Measurements from ENCODE around the gene PHACTR1. TPM values are rescaled to one million over a fixed set of nuclear protein-coding genes. Genes with fewer than 3 reads are reported as not detected.

Gene PHACTR1
- total RNA-seq, 1 experiment from 2014 or later = 0.05 TPM

DNA sequence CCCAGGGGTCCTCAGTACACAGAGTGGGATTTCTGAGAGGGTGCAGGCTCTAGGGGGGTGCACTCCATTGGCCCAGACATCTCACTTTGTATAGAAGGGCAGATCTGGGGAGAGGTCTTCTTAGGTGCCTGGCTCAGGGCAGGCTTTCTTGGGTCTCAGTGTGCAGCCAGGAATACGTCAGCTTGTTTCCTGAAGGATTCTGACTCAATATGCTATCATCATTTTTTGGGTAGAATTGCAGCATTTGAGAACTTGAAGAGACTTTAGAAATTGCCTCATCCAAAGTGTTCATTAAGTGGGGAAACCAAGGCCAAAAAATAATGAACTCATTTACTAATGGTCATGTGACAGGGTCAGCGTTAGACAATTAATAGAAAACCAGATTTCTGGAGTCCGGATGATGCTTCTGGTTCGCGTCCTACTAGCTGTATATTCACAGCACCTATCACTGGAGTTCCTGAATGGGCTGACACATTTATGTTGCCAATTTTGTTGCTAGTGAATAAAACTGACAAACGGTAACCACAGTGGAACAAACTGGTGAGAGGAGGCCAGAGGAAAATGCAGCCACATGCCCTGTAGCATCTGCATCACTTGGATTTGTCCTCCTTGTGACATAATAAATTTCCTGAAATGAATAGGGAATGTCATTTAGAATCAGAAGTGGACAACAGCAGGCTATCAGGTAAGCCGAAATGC is 372.9 kb downstream of the PHACTR1 start:
- Histone ChIP-seq H3K27ac (ENCODE audit: low read length) (no peak overlapping the region), H3K4me3 (ENCODE audit: low read depth in 2 of 2, low read length in 2 of 2) (no peak overlapping the region), H3K27me3 (ENCODE audit: control insufficient read depth, insufficient read depth, low read length) (no peaks in the 10 kb centered on the region), H3K4me1 (ENCODE audit: control insufficient read depth, insufficient read depth, low read length) (no peaks in the 10 kb centered on the region), H3K9me3 (ENCODE audit: control insufficient read depth, insufficient read depth, low read depth, low read length) (no peaks in the 10 kb centered on the region), H3K36me3 (ENCODE audit: control insufficient read depth, insufficient read depth, low read length) (no peaks in the 10 kb centered on the region; the same call in 1 of the 2 replicates)
- TF ChIP-seq POLR2AphosphoS5 (IDR thresholded peaks at IDR 0.05; ENCODE audit: low read depth, low read length) = no peak
- TF ChIP-seq, protein P1, sequence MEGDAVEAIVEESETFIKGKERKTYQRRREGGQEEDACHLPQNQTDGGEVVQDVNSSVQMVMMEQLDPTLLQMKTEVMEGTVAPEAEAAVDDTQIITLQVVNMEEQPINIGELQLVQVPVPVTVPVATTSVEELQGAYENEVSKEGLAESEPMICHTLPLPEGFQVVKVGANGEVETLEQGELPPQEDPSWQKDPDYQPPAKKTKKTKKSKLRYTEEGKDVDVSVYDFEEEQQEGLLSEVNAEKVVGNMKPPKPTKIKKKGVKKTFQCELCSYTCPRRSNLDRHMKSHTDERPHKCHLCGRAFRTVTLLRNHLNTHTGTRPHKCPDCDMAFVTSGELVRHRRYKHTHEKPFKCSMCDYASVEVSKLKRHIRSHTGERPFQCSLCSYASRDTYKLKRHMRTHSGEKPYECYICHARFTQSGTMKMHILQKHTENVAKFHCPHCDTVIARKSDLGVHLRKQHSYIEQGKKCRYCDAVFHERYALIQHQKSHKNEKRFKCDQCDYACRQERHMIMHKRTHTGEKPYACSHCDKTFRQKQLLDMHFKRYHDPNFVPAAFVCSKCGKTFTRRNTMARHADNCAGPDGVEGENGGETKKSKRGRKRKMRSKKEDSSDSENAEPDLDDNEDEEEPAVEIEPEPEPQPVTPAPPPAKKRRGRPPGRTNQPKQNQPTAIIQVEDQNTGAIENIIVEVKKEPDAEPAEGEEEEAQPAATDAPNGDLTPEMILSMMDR (IDR thresholded peaks at IDR 0.05) = no peak
- no peak for TF ChIP-seq SIN3A (IDR thresholded peaks at IDR 0.05; ENCODE audit: borderline replicate concordance, insufficient read depth, low read depth, low read length)
- TF ChIP-seq TCF7L2 (IDR thresholded peaks at IDR 0.05; ENCODE audit: low read depth, low read length) = no peak
- TF ChIP-seq, protein P2, sequence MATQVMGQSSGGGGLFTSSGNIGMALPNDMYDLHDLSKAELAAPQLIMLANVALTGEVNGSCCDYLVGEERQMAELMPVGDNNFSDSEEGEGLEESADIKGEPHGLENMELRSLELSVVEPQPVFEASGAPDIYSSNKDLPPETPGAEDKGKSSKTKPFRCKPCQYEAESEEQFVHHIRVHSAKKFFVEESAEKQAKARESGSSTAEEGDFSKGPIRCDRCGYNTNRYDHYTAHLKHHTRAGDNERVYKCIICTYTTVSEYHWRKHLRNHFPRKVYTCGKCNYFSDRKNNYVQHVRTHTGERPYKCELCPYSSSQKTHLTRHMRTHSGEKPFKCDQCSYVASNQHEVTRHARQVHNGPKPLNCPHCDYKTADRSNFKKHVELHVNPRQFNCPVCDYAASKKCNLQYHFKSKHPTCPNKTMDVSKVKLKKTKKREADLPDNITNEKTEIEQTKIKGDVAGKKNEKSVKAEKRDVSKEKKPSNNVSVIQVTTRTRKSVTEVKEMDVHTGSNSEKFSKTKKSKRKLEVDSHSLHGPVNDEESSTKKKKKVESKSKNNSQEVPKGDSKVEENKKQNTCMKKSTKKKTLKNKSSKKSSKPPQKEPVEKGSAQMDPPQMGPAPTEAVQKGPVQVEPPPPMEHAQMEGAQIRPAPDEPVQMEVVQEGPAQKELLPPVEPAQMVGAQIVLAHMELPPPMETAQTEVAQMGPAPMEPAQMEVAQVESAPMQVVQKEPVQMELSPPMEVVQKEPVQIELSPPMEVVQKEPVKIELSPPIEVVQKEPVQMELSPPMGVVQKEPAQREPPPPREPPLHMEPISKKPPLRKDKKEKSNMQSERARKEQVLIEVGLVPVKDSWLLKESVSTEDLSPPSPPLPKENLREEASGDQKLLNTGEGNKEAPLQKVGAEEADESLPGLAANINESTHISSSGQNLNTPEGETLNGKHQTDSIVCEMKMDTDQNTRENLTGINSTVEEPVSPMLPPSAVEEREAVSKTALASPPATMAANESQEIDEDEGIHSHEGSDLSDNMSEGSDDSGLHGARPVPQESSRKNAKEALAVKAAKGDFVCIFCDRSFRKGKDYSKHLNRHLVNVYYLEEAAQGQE (IDR thresholded peaks at IDR 0.05; ENCODE audit: insufficient read depth in 1 of 2, low read depth in 2 of 2, low read length in 1 of 2) = no peak
- in situ Hi-C loops (cut with HindIII; ENCODE audit: low pct_unique_long_range_greater_than_20kb, low sequenced_read_pairs) (no loop called here), intact Hi-C loops (cut with micrococcal nuclease; ENCODE audit: unreplicated experiment) (no loop called here)
- ATAC-seq (no peak), DNase-seq (ENCODE audit: low read depth, low spot score) (no peak)
- CTCF ChIA-PET = no interaction called here
- BruUV-seq (replicated peaks) = no TSS peak
- POLR2A ChIA-PET = no interaction called here

DNA sequence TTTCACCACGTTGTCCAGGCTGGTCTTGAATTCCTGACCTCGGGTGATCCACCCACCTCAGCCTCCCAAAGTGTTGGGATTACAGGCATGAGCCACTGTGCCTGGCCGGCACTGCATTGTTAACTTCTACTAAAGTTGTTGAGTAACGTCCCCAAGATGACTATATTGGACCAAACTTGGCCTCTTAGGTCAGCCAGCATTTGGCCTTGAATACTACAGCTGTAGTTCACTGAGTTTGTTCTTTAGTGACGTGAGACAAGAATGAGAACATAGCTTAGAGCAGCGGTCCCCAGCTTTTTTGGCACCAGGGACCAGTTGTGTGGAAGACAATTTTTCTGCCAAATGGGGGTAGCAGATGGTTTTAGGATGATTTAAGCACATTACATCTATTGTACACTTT is 374.6 kb downstream of the PHACTR1 start:
- no peak overlapping the region for H3K4me3 ChIP-seq (ENCODE audit: low read depth in 2 of 2, low read length in 2 of 2)
- intact Hi-C loops (cut with micrococcal nuclease; ENCODE audit: unreplicated experiment) (no loop called here), in situ Hi-C loops (cut with HindIII; ENCODE audit: low pct_unique_long_range_greater_than_20kb, low sequenced_read_pairs) (no loop called here)
- no peak for DNase-seq (ENCODE audit: low read depth, low spot score)
- CTCF ChIA-PET = no interaction called here
- H3K27me3 ChIP-seq (ENCODE audit: control insufficient read depth, insufficient read depth, low read length) = no peaks in the 10 kb centered on the region
- no peak for ATAC-seq
- H3K4me1 ChIP-seq (ENCODE audit: control insufficient read depth, insufficient read depth, low read length) = no peaks in the 10 kb centered on the region
- BruUV-seq (replicated peaks) = no TSS peak
- POLR2A ChIA-PET = no interaction called here
- no peaks in the 10 kb centered on the region for H3K36me3 ChIP-seq (ENCODE audit: control insufficient read depth, insufficient read depth, low read length)
- H3K27ac ChIP-seq (ENCODE audit: low read length) = no peak overlapping the region
- no peaks in the 10 kb centered on the region for H3K9me3 ChIP-seq (ENCODE audit: control insufficient read depth, insufficient read depth, low read depth, low read length)
- no peak for TF ChIP-seq TCF7L2 (IDR thresholded peaks at IDR 0.05; ENCODE audit: low read depth, low read length)
- no peak for TF ChIP-seq SIN3A (IDR thresholded peaks at IDR 0.05; ENCODE audit: borderline replicate concordance, insufficient read depth, low read depth, low read length)
- TF ChIP-seq, protein P1 (IDR thresholded peaks at IDR 0.05) = no peak
- TF ChIP-seq POLR2AphosphoS5 (IDR thresholded peaks at IDR 0.05; ENCODE audit: low read depth, low read length) = no peak
- TF ChIP-seq, protein P2 (IDR thresholded peaks at IDR 0.05; ENCODE audit: insufficient read depth in 1 of 2, low read depth in 2 of 2, low read length in 1 of 2) = no peak
